K562 treated with DMSO at 1 percent for 12 hours (cell line): Measurements from ENCODE around the gene DDX51. TPM values are rescaled to one million over a fixed set of nuclear protein-coding genes. Genes with fewer than 3 reads are reported as not detected.

ENCODE experiments used
- total RNA-seq: library from RNA; unstranded; fragments of 300-600 nt; gene quantifications from 2 replicates; pipeline ENCODE4 v1.2.3, GENCODE V29; 2022; ENCODE audit not compliant: insufficient read depth

The DDX51 gene
- 4.1 and 11.5 TPM in 2 replicates for total RNA-seq

GRCh38 chr12:132144115-132144809, at the start of gene DDX51, which contains the start of gene NOC4L:
Gene DDX51 (minus strand): TSS chr12:132144319. CDS start chr12:132144296, 23 bp downstream.
Gene NOC4L (plus strand): TSS chr12:132144457. CDS start chr12:132144489, 32 bp downstream.

Other genes with a start within 250 kb of the DDX51 start
- 21.4 and 53.0 TPM in 2 replicates for gene ULK1, start 249.7 kb downstream of the DDX51 start, total RNA-seq
- gene PUS1, start 215.0 kb downstream of the DDX51 start, total RNA-seq, result 17.3 and 20.5 TPM in 2 replicates
- gene EP400, start 194.4 kb downstream of the DDX51 start, total RNA-seq, result 12.5 and 53.4 TPM in 2 replicates
- 36.9 and 40.7 TPM in 2 replicates for gene NOC4L, start 138 bp upstream of the DDX51 start, total RNA-seq
- not detected in 2 replicates for gene GALNT9, start 185.3 kb upstream of the DDX51 start, total RNA-seq